KOPT-K1 (cell line): ENCODE measurements around the gene ANKLE1.
"Not testable (repeated sequence)": the region's sequence is repeated elsewhere in the genome, so short reads cannot be mapped to it uniquely, and the experiment has no call there.

Experiments
- H3K27ac ChIP-seq: fragments of 200-600 bp; sonication (generic); 2 replicates; pipeline ENCODE4 v1.5.1; 2016; ENCODE audit warnings: antibody characterized with exemption, mild to moderate bottlenecking, low read depth, low read length; ENCODE audit not compliant: poor library complexity, severe bottlenecking
- H3K36me3 ChIP-seq: fragments of 200-600 bp; sonication (generic); 2 replicates; pipeline ENCODE4 v1.5.1; 2017; ENCODE audit warnings: antibody characterized with exemption, mild to moderate bottlenecking, low read length, moderate library complexity; ENCODE audit not compliant: insufficient read depth
- H3K9me3 ChIP-seq: fragments of 200-600 bp; sonication (generic); 2 replicates; pipeline ENCODE4 v1.5.1; 2017; ENCODE audit warnings: antibody characterized with exemption, low read length, mild to moderate bottlenecking; ENCODE audit not compliant: insufficient read depth, poor library complexity, severe bottlenecking

Gene ANKLE1

DNA sequence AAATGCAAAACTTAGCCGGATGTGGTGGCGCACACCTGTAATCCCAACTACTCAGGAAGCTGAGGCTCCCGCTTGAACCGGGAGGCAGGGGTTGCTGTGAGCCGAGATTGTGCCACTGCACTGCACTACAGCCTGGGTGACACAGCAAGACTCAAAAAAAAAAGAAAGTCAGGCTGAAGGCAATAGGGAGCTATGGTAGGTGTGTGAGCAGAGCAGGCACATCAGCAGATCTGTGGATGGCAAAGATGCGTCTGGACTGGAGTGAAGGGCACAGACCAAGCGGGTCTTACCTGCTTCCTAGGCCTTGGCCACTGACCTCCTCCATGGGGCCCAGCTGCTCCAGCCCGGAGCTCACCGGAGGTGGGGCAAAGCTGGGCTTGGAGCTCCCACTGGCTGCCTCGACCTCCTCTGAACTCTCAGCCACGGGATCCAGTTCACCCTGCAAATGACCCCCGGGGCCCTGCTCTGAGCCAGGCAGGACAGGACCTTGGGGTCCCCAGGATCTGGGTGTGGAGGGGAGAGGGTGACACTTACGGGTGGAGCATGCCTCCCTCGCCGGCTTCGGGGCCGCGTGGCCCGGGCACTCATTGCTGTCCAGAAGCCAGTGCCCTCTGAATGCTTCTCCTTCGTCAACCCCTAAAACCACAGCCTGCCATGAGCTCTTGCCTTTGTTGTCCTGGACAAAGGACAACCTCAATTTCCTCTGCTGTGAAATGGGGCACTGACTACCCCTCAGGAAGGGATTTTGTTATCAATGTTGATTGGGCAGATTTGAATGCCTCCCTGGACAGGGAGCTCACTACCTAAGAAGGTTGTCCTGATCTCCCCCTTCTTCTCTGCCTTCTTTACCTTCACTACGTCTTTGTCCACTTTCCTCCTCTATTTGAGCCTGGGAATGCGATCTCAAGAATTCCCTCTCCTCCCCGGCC is 17.7 kb upstream of the ANKLE1 start:
- H3K36me3 ChIP-seq = peaks cover 4% of the 10 kb centered on the region; the same call in 1 of the 2 replicates
- H3K9me3 ChIP-seq = no peaks in the 10 kb centered on the region
- no peak overlapping the region for H3K27ac ChIP-seq

DNA sequence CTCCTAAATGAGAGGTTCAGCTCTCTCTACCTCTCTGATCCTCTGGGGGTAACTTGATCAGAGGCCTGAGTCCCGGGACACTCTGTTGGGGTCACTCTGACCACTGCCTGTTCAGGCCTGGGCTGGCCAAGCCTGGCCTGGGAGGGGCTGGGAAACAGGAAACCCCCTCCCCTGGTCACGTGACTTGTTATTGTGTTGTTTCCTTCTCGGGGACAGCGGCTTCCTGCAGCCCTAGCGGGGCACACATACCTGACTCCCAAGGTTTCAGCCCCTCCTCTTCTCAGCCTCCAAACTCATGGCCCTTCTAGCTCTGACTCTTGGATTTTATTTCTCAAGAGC is 17.1 kb upstream of the ANKLE1 start, which contains the start of gene USHBP1:
Gene USHBP1, minus strand, starts transcription at position 105 of the 339 bp plus-strand sequence. CDS start 446 bp downstream, outside the sequence.
- no peaks in the 10 kb centered on the region for H3K9me3 ChIP-seq
- no peak within 1 kb of the TSS for H3K27ac ChIP-seq
- H3K36me3 ChIP-seq = peaks cover 9% of the 10 kb centered on the region; the same call in 1 of the 2 replicates

DNA sequence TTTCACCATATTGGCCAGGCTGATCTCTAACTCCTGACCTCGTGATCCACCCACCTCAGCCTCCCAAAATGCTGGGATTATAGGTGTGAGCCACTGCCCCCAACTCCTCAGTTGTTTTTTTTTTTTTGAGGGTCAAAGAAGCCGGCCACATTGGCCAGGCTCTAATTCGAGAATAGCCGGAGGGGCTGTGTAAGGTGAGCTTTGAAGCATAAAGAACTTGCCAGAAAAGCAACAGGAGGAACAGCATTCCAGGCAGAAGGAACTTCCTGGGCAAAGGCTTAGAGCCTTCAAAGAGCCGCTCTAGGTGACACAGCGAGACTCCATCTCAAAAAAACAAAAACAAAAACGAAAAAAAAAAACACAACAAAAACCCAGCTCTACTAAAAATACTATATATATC is 15.7 kb upstream of the ANKLE1 start:
- no peaks in the 10 kb centered on the region for H3K9me3 ChIP-seq
- peaks cover 18% of the 10 kb centered on the region for H3K36me3 ChIP-seq
- H3K27ac ChIP-seq = no peak overlapping the region

DNA sequence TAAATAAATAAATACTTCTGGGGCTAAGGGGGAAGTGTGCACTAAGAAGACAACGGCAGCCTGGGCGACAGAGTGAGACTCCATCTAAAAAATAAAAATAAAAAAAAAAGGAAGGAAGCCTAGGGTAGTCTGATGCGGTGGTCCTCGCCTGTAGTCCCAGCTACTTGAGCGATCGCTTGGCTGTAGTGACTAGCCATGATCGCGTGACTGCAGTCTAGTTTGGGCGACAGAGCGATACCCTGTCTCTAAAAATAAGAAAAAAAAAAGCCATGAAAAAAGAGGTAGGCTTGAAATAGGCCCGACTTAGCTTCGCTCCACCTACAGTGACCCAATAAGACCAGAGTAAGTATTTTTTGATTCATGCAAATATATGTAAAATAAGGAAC is 15.1 kb upstream of the ANKLE1 start:
- no peak overlapping the region for H3K27ac ChIP-seq
- peaks cover 23% of the 10 kb centered on the region for H3K36me3 ChIP-seq

DNA sequence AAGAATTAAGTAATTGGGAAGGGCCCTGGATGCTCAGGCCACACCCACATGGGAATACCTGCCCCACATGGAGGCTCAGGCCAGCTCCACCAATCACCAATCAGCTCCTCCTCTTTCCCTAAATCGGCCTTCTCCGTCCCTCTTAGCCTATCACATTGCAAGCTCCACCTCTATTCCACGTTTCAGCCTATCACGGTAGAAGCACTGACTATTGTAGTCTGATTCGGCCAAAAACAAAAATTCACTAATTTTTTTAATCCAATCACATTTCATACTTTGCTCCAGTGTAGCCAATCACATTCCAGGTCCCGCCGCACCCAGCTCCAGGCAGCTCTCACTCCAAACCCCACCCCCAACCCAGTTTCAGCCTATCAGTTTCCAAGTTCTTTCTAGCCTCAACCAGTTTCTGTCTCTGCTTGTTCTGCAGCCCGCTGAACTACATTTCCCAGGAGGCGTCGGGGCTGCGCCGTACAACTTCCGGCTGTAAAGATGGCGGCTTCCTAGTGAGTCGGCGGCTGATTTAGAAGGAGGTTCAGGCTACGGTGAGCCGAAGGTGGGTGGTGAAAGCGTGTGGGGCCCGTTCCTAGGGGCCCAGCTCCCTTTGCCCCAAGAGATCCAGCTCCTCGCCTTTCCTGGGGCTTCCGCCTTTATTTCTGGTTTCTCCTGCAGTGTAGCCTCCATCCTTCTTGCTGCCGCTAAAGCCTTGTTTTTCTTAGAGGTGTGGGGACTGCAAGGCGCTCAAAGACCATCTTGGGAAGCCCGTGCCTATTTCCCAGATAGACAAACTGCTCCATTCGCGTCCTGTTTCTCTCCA is 14.5 kb upstream of the ANKLE1 start, which contains the start of gene BABAM1:
Gene BABAM1, plus strand, starts transcription at position 469 of the 814 bp plus-strand sequence. CDS start 1,364 bp downstream, outside the sequence.
- Histone ChIP-seq H3K9me3 (no peaks in the 10 kb centered on the region), H3K27ac (peak within 1 kb of the TSS; percentile 73), H3K36me3 (peaks cover 29% of the 10 kb centered on the region)

More for the DNA sequence above, 15.1 kb upstream of the ANKLE1 start:
- H3K9me3 ChIP-seq = no peaks in the 10 kb centered on the region

DNA sequence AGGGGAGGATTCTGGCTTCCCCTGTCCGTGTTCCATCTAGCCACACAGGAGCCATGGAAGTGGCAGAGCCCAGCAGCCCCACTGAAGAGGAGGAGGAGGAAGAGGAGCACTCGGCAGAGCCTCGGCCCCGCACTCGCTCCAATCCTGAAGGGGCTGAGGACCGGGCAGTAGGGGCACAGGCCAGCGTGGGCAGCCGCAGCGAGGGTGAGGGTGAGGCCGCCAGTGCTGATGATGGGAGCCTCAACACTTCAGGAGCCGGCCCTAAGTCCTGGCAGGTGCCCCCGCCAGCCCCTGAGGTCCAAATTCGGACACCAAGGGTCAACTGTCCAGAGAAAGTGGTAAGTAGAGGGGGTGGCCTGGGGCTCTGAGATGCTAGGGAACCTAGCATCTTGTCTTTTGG is 12.9 kb upstream of the ANKLE1 start:
- H3K9me3 ChIP-seq = no peaks in the 10 kb centered on the region
- peaks cover 42% of the 10 kb centered on the region for H3K36me3 ChIP-seq
- peak overlapping the region; percentile 73 for H3K27ac ChIP-seq

DNA sequence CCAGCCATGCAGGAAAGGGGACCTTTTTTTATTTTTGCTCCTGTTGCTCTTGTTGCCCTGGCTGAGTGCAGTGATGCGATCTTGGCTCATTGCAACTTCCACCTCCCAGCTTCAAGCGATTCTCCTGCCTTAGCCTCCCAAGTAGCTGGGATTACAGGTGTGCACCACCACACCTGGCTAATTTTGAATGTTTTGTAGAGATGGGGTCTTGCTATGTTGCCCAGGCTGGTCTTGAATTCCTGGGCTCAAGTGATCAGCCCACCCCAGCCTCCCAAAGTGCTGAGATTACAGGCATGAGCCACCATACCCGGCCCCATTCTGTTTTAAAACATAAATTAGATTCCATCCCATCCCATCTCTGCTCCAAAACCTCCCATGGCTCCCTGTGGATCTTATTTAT is 6.8 kb upstream of the ANKLE1 start:
- peaks cover 83% of the 10 kb centered on the region for H3K36me3 ChIP-seq
- H3K27ac ChIP-seq, H3K9me3 ChIP-seq: not testable (repeated sequence)

DNA sequence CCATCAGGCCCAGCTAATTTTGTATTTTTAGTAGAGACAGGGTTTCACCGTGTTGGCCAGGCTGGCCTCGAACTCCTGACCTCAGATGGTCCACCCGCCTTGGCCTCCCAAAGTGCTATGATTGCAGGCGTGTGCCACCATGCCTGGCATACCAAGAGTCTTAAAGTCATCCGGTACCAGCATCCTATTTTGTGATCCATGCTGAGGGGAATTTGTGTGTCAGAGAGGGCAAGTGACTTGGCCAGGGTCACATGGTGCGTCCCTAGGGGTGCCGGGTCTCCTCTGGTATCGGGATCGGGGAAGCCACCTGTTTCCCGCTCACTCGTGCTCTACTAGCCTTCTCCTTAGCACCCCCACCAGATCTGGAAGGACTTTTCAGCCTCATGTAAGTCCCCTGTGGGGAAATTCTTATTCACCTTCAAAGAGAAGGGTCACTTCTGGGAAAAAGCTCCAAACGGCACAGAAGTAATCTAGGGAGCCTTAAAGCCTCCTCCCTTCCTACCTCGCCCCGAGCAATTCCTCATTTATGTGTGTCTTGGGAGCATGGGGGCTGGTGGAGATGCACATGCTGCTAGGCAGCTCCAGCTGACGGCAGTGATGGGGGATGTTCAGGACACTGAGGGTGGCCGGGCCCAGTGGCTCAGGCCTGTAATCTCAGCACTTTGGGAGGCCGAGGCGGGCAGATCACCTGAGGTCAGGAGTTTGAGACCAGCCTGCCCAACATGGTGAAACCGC is 6.1 kb upstream of the ANKLE1 start:
- H3K9me3 ChIP-seq = no peaks in the 10 kb centered on the region

DNA sequence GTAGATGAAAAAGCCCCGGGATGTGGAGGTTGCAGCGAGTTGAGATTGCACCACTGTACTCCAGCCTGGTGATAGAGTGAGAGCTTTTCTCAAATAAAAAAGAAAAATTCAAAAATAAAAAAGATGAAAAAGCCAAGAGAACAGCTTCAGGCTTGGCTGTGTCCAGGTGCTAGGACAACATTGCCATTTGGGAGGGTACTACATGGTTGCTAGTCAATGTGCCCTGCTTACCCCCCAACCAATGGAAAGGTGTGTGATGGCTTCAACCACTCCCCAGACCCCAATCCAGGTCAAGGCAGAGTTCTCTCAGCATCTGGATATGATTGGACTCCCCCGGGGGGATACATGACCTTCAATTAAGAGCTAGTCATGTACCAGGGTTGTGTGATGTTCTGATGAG is 2.3 kb upstream of the ANKLE1 start:
- no peaks in the 10 kb centered on the region for H3K9me3 ChIP-seq
- H3K36me3 ChIP-seq = peaks cover 61% of the 10 kb centered on the region
- no peak overlapping the region for H3K27ac ChIP-seq

More for the DNA sequence above, 6.1 kb upstream of the ANKLE1 start:
- Histone ChIP-seq H3K27ac (no peak overlapping the region), H3K36me3 (peaks cover 77% of the 10 kb centered on the region)

DNA sequence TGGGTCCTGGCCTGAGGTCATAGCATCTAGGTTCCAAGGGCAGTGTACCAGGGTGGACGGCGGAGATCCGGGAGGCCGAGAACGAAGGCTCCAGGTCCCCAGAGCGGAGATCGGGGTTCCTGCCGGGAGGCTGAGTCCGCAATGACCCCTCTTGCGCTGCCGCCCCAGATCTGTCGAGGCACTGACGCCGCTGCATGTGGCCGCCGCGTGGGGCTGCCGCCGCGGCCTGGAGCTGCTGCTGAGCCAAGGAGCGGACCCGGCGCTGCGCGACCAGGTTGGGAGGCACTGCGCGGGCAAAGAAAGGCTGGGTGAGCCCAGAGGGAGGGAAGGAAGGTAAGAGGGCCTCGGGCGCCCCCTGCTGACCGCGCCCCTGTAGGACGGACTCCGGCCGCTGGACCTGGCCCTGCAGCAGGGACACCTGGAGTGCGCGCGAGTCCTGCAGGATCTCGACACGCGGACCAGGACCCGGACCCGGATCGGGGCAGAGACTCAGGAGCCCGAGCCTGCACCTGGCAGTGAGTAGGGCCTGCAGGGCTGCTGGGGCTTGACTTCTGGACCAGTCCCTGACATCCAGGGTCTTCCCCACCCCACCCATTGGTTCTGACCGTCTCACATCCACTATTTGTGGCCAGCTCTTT is 906 bp downstream of the ANKLE1 start:
- H3K36me3 ChIP-seq = peaks cover 55% of the 10 kb centered on the region
- peak overlapping the region; percentile 64 for H3K27ac ChIP-seq
- no peaks in the 10 kb centered on the region for H3K9me3 ChIP-seq

DNA sequence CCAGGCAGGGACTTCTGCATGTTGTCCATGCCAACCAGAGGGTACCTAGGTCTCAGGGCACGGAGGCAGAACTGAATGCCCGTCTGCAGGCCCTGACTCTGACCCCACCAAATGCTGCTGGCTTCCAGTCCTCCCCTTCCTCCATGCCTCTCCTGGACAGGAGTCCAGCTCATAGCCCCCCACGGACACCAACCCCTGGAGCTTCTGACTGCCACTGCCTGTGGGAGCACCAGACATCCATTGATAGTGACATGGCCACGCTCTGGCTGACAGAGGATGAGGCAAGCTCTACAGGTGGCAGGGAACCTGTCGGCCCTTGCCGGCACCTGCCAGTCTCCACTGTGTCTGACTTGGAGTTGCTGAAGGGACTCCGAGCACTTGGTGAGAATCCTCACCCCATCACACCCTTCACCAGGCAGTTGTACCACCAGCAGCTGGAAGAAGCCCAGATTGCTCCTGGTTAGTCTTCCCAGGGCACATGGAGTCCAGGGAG is 1.8 kb downstream of the ANKLE1 start:
- Histone ChIP-seq H3K27ac (no peak overlapping the region), H3K36me3 (peaks cover 50% of the 10 kb centered on the region), H3K9me3 (no peaks in the 10 kb centered on the region)

DNA sequence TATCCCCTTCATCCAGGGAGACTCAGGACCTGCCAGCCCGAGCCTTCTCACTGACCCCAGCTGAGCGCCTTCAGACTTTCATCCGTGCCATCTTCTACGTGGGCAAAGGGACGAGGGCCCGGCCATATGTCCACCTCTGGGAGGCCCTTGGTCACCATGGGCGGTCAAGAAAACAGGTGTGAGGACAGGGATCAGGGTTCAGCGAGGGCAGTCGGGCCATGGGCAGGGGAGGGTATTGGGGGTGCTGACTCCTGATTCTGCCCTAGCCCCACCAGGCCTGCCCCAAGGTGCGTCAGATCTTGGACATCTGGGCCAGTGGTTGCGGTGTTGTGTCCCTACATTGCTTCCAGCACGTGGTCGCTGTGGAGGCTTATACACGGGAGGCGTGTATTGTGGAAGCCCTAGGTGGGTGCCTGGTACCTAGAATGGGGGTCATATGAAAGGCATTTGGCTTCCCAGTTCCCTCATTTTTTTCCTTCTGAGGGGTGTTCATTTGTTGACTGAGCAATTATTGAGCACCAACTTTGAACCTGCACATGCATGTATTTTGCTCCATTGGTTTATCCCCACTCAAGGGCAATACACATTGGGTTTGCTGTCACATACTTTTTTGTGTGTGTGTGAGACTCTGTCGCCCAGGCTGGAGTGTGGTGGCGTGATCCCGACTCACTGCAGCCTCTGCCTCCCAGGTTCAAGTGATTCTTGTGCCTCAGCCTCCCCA is 3.9 kb downstream of the ANKLE1 start:
- H3K27ac ChIP-seq = no peak overlapping the region
- H3K36me3 ChIP-seq = peaks cover 42% of the 10 kb centered on the region
- no peaks in the 10 kb centered on the region for H3K9me3 ChIP-seq

DNA sequence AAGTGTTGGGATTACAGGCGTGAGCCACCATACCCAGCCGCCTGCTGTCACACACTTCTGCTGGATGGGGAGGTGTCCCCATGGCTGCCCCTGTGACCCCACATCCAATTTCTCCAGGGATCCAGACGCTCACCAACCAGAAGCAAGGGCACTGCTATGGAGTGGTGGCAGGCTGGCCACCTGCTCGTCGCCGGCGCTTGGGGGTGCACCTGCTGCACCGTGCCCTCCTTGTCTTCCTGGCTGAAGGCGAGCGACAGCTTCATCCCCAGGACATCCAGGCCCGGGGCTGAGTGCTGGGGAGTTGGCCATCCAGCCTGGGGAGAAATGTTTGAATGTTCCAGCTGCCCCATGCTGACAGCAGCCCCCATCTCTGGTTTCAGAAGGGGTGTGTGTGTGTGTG is 4.6 kb downstream of the ANKLE1 start:
- Histone ChIP-seq H3K9me3 (no peaks in the 10 kb centered on the region), H3K27ac (no peak overlapping the region), H3K36me3 (peaks cover 42% of the 10 kb centered on the region)

DNA sequence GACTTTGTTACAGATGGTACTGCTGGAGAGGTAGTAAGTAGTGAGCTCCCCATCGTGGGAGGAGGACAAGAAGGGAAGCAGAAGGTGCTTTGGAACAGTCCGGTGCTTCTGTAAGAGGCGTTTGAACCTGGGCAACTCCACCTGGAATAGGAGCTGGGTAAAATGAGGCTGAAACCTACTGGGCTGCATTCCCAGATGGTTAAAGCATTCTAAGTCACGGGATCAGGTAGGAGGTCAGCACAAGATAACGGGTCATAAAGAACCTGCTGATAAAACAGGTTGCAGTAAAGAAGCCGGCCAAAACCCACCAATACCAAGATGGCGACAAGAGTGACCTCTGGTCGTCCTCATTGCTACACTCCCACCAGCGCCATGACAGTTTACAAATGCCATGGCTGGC is 5.1 kb downstream of the ANKLE1 start:
- H3K9me3 ChIP-seq = no peaks in the 10 kb centered on the region
- H3K36me3 ChIP-seq = peaks cover 42% of the 10 kb centered on the region

More for the DNA sequence above, 5.1 kb downstream of the ANKLE1 start:
- no peak overlapping the region for H3K27ac ChIP-seq
